22Rv1 (cell line): ENCODE data around the gene DNM2.

ENCODE experiments used
- ZFX ChIP-seq: fragments of 450-650 bp; IDR thresholded peaks from 2 replicates; pipeline ENCODE4 v1.6.1; 2017; ENCODE audit warnings: antibody characterized with exemption, borderline replicate concordance
- TF ChIP-seq, protein P1 (sequence below): fragments of 450-650 bp; IDR thresholded peaks from 2 replicates; pipeline ENCODE4 v1.5.1; 2017; ENCODE audit warnings: mild to moderate bottlenecking

GRCh38 chr19:10838377-10838776, 120.5 kb downstream of the DNM2 start:
- TF ChIP-seq, protein P1, sequence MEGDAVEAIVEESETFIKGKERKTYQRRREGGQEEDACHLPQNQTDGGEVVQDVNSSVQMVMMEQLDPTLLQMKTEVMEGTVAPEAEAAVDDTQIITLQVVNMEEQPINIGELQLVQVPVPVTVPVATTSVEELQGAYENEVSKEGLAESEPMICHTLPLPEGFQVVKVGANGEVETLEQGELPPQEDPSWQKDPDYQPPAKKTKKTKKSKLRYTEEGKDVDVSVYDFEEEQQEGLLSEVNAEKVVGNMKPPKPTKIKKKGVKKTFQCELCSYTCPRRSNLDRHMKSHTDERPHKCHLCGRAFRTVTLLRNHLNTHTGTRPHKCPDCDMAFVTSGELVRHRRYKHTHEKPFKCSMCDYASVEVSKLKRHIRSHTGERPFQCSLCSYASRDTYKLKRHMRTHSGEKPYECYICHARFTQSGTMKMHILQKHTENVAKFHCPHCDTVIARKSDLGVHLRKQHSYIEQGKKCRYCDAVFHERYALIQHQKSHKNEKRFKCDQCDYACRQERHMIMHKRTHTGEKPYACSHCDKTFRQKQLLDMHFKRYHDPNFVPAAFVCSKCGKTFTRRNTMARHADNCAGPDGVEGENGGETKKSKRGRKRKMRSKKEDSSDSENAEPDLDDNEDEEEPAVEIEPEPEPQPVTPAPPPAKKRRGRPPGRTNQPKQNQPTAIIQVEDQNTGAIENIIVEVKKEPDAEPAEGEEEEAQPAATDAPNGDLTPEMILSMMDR, result no peak
- TF ChIP-seq ZFX, result no peak
